HEK293 (cell line): ENCODE results near the gene PLXNA2.

ENCODE experiments used
- CTCF ChIA-PET: fragments of 350-600 bp; formaldehyde crosslinking; extraction: SDS; loops from one replicate; lab custom pipeline; 2021; ENCODE audit warnings: antibody characterized with exemption; lab: Yijun Ruan, JAX
- POLR2A ChIA-PET: fragments of 300-600 bp; formaldehyde crosslinking; extraction: SDS; loops from one replicate; lab custom pipeline; 2020; ENCODE audit warnings: antibody characterized with exemption, inconsistent platforms; lab: Yijun Ruan, JAX
- H3K27ac ChIP-seq: fragments of 200-500 bp; sonication (Bioruptor generic); 2 replicates; pipeline ENCODE4 v1.5.1; 2014; ENCODE audit warnings: low read depth, low read length, control low read depth, inconsistent platforms; ENCODE audit errors: extremely low read depth
- H3K36me3 ChIP-seq, 2 experiments: fragments of 200-500 bp in 1 of 2; sonication (Bioruptor generic) in 1 of 2; 1 replicate in 1 of 2; 2 replicates in 1 of 2; pipeline ENCODE4 v1.5.1; 2014 to 2017; ENCODE audit warnings: inconsistent platforms in 2 of 2, low read length in 2 of 2; ENCODE audit not compliant: control insufficient read depth in 2 of 2, insufficient read depth in 1 of 2
- H3K4me1 ChIP-seq: fragments of 200-500 bp; sonication (Bioruptor generic); 2 replicates; pipeline ENCODE4 v1.5.1; 2014; ENCODE audit warnings: mild to moderate bottlenecking, low read length, inconsistent platforms; ENCODE audit not compliant: control insufficient read depth, insufficient read depth
- H3K4me3 ChIP-seq: 2 replicates; pipeline ENCODE4 v1.5.1; 2011; ENCODE audit warnings: low read depth, mild to moderate bottlenecking, control low read depth, low read length, moderate library complexity
- H3K9me3 ChIP-seq: fragments of 200-500 bp; sonication (Bioruptor generic); 2 replicates; pipeline ENCODE4 v1.5.1; 2014; ENCODE audit warnings: low read depth, low read length, inconsistent platforms; ENCODE audit not compliant: control insufficient read depth, insufficient read depth
- INSM2 ChIP-seq: fragments of 450-650 bp; formaldehyde crosslinking; IDR thresholded peaks from 2 replicates; pipeline ENCODE4 v1.5.1; 2016; ENCODE audit warnings: missing biosample characterization, missing genetic modification characterization
- MZF1 ChIP-seq: fragments of 450-650 bp; formaldehyde crosslinking; IDR thresholded peaks from 2 replicates; pipeline ENCODE4 v1.5.1; 2017; ENCODE audit warnings: missing biosample characterization, missing genetic modification characterization, borderline replicate concordance
- SCRT2 ChIP-seq: fragments of 450-650 bp; formaldehyde crosslinking; IDR thresholded peaks from 2 replicates; pipeline ENCODE4 v1.5.1; 2016; ENCODE audit warnings: missing biosample characterization, missing genetic modification characterization
- TRIM28 ChIP-seq: IDR thresholded peaks from 2 replicates; pipeline ENCODE4 v1.6.1; 2011; ENCODE audit warnings: low read length, control low read depth, borderline replicate concordance
- ZBTB49 ChIP-seq: fragments of 450-650 bp; formaldehyde crosslinking; IDR thresholded peaks from 2 replicates; pipeline ENCODE4 v1.5.1; 2016; ENCODE audit warnings: missing biosample characterization, missing genetic modification characterization, low read depth
- ZNF112 ChIP-seq: fragments of 450-650 bp; formaldehyde crosslinking; IDR thresholded peaks from 2 replicates; pipeline ENCODE4 v1.5.0; 2017; ENCODE audit warnings: missing biosample characterization, missing genetic modification characterization
- ZNF133 ChIP-seq: fragments of 450-650 bp; formaldehyde crosslinking; IDR thresholded peaks from 2 replicates; pipeline ENCODE4 v1.5.1; 2016; ENCODE audit warnings: missing biosample characterization, missing genetic modification characterization
- ZNF214 ChIP-seq: fragments of 450-650 bp; formaldehyde crosslinking; IDR thresholded peaks from 2 replicates; pipeline ENCODE4 v1.5.1; 2017; ENCODE audit warnings: missing biosample characterization, mild to moderate bottlenecking, missing genetic modification characterization, borderline replicate concordance
- ZNF266 ChIP-seq: fragments of 450-650 bp; formaldehyde crosslinking; IDR thresholded peaks from 2 replicates; pipeline ENCODE4 v1.5.1; 2016; ENCODE audit warnings: missing biosample characterization, missing genetic modification characterization, low read depth
- ZNF280D ChIP-seq: fragments of 450-650 bp; formaldehyde crosslinking; IDR thresholded peaks from 2 replicates; pipeline ENCODE4 v1.5.1; 2016; ENCODE audit warnings: missing biosample characterization, missing genetic modification characterization
- ZNF341 ChIP-seq: fragments of 450-650 bp; formaldehyde crosslinking; IDR thresholded peaks from 2 replicates; pipeline ENCODE4; 2016; ENCODE audit warnings: low read depth, missing biosample characterization, missing genetic modification characterization
- ZNF391 ChIP-seq: fragments of 450-650 bp; formaldehyde crosslinking; IDR thresholded peaks from 2 replicates; pipeline ENCODE4 v1.5.1; 2016; ENCODE audit warnings: low read depth, missing biosample characterization, missing genetic modification characterization, borderline replicate concordance
- ZNF423 ChIP-seq: fragments of 450-650 bp; formaldehyde crosslinking; IDR thresholded peaks from 2 replicates; pipeline ENCODE4 v1.5.1; 2016; ENCODE audit warnings: missing biosample characterization, missing genetic modification characterization
- ZNF501 ChIP-seq: fragments of 450-650 bp; formaldehyde crosslinking; IDR thresholded peaks from 2 replicates; pipeline ENCODE4 v1.5.1; 2016; ENCODE audit warnings: missing biosample characterization, missing genetic modification characterization
- ZNF549 ChIP-seq: fragments of 450-650 bp; IDR thresholded peaks from 2 replicates; pipeline ENCODE4 v1.5.1; 2018; ENCODE audit warnings: missing biosample characterization, missing genetic modification characterization, mild to moderate bottlenecking, inconsistent platforms, moderate library complexity
- ZNF664 ChIP-seq: fragments of 450-650 bp; formaldehyde crosslinking; IDR thresholded peaks from 2 replicates; pipeline ENCODE4 v1.5.1; 2016; ENCODE audit warnings: missing biosample characterization, missing genetic modification characterization
- ZNF701 ChIP-seq: fragments of 450-650 bp; formaldehyde crosslinking; IDR thresholded peaks from 2 replicates; pipeline ENCODE4 v1.5.1; 2016; ENCODE audit warnings: missing biosample characterization, missing genetic modification characterization
- ZXDB ChIP-seq: fragments of 450-650 bp; formaldehyde crosslinking; IDR thresholded peaks from 2 replicates; pipeline ENCODE4 v1.5.1; 2016; ENCODE audit warnings: missing biosample characterization, missing genetic modification characterization
- TF ChIP-seq, protein P1 (sequence below): fragments of 450-650 bp; formaldehyde crosslinking; IDR thresholded peaks from 2 replicates; pipeline ENCODE4 v1.5.1; 2016; ENCODE audit warnings: missing biosample characterization, missing genetic modification characterization
- TF ChIP-seq, protein P2 (sequence below): fragments of 450-650 bp; formaldehyde crosslinking; conservative IDR thresholded peaks from 2 replicates; pipeline ENCODE4 v1.5.1; 2016; ENCODE audit warnings: low read depth, missing biosample characterization, missing genetic modification characterization
- TF ChIP-seq, protein P3 (sequence below): fragments of 450-650 bp; formaldehyde crosslinking; IDR thresholded peaks from 2 replicates; pipeline ENCODE4 v1.5.1; 2017; ENCODE audit warnings: missing biosample characterization, missing genetic modification characterization

Gene PLXNA2

DNA sequence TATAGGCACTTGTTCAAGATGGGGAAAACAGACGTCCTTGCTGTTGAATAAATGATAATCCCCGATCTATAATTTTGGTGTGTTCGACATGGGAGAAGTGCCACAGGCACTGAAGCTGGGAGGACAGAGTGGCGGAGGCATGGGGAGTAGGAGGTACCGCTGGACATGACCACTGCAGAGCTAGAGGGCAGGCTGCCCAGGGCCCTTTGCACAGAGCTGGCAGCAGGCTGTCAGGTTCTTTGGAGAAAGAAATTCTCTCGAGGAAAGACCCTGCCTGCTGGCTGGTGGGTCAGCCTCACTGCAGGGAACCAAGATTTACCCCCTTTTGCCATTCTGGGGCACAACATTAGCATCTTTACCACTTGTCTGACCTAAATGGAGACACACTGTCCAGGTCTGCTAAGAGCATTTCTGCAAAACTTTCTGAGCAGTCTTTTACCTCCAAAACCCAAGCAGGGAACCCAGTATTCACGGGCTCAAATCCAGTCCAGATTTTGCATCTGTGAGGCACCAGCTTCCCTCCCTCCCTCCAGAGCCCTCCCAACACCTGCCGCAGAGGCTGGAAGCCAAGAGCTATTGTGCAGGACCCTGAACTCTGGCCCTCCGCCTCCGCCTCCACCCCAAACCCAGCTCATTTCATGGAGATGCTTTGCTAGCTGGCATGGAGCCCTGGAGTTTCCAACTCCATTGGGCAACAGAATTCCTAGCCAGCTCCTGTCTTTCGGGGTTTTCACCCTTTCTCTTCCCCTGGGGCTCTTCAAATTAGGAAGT lies 142.3 kb downstream of the PLXNA2 start (continued):
- TF ChIP-seq, protein P1, sequence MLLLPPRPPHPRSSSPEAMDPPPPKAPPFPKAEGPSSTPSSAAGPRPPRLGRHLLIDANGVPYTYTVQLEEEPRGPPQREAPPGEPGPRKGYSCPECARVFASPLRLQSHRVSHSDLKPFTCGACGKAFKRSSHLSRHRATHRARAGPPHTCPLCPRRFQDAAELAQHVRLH (tag by site-specific recombination), result 0 out of 2 replicates have a peak, but pooled peaks have one; percentile 20
- no peak for TF ChIP-seq ZNF701 (tag by site-specific recombination)

DNA sequence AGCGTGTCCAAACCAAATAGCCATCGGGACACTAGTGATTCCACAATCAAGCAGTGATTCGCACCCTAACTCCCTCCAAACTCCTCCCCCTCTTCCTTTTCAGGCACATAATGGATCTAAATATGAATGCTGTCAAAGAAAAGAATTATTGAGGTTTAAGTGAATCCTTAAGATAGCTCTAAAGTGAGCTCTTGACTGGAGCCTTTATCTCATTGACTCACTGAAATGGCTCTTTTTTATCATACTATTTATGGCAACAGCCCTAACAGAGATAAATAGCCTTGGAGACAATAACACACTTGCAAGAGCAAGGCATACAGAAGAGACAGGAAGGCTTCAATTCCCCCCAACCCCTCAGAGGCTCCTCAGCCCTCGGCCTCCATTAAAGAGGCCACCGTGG lies 143.3 kb downstream of the PLXNA2 start:
- Histone ChIP-seq H3K9me3 (no peaks in the 10 kb centered on the region), H3K36me3 (peaks cover 0 to 15% of the 10 kb centered on the region in 2 experiments; a peak in 1 of 3 replicates), H3K4me3 (no peak overlapping the region), H3K27ac (no peak overlapping the region), H3K4me1 (no peaks in the 10 kb centered on the region)
- ChIA-PET CTCF (interaction anchor here (0.6 to 1.3 kb wide), 2 partner anchors 9 to 31 kb away, joined by 3 to 6 read pairs; no protein-coding TSS in a partner anchor), POLR2A (no interaction called here)
- TF ChIP-seq, protein P2, sequence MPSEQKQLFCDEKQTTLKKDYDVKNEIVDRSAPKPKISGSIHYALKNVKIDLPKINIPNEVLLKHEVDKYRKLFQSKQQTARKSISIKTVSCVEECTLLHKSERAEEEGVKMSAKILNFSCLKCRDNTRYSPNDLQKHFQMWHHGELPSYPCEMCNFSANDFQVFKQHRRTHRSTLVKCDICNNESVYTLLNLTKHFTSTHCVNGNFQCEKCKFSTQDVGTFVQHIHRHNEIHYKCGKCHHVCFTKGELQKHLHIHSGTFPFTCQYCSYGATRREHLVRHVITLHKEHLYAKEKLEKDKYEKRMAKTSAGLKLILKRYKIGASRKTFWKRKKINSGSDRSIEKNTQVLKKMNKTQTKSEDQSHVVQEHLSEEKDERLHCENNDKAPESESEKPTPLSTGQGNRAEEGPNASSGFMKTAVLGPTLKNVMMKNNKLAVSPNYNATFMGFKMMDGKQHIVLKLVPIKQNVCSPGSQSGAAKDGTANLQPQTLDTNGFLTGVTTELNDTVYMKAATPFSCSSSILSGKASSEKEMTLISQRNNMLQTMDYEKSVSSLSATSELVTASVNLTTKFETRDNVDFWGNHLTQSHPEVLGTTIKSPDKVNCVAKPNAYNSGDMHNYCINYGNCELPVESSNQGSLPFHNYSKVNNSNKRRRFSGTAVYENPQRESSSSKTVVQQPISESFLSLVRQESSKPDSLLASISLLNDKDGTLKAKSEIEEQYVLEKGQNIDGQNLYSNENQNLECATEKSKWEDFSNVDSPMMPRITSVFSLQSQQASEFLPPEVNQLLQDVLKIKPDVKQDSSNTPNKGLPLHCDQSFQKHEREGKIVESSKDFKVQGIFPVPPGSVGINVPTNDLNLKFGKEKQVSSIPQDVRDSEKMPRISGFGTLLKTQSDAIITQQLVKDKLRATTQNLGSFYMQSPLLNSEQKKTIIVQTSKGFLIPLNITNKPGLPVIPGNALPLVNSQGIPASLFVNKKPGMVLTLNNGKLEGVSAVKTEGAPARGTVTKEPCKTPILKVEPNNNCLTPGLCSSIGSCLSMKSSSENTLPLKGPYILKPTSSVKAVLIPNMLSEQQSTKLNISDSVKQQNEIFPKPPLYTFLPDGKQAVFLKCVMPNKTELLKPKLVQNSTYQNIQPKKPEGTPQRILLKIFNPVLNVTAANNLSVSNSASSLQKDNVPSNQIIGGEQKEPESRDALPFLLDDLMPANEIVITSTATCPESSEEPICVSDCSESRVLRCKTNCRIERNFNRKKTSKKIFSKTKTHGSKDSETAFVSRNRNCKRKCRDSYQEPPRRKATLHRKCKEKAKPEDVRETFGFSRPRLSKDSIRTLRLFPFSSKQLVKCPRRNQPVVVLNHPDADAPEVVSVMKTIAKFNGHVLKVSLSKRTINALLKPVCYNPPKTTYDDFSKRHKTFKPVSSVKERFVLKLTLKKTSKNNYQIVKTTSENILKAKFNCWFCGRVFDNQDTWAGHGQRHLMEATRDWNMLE (tag by site-specific recombination), result no peak
- TF ChIP-seq TRIM28 (no peak), ZXDB (tag by site-specific recombination) (no peak), ZNF391 (no peak), ZNF214 (tag by site-specific recombination) (no peak), ZNF549 (no peak), ZNF133 (tag by site-specific recombination) (no peak), ZNF266 (no peak), MZF1 (tag by site-specific recombination) (no peak), INSM2 (tag by site-specific recombination) (no peak), ZNF280D (tag by site-specific recombination) (no peak), SCRT2 (no peak), ZBTB49 (tag by site-specific recombination) (no peak), ZNF501 (tag by site-specific recombination) (no peak), ZNF341 (tag by site-specific recombination) (no peak), ZNF423 (tag by site-specific recombination) (no peak), ZNF664 (tag by site-specific recombination) (no peak), ZNF112 (tag by site-specific recombination) (no peak)
- TF ChIP-seq, protein P3, sequence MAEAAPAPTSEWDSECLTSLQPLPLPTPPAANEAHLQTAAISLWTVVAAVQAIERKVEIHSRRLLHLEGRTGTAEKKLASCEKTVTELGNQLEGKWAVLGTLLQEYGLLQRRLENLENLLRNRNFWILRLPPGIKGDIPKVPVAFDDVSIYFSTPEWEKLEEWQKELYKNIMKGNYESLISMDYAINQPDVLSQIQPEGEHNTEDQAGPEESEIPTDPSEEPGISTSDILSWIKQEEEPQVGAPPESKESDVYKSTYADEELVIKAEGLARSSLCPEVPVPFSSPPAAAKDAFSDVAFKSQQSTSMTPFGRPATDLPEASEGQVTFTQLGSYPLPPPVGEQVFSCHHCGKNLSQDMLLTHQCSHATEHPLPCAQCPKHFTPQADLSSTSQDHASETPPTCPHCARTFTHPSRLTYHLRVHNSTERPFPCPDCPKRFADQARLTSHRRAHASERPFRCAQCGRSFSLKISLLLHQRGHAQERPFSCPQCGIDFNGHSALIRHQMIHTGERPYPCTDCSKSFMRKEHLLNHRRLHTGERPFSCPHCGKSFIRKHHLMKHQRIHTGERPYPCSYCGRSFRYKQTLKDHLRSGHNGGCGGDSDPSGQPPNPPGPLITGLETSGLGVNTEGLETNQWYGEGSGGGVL (tag by site-specific recombination), result no peak
